Keratinocyte (primary cell): ENCODE results near the gene CHIT1. TPM values are rescaled to one million over a fixed set of nuclear protein-coding genes. Genes with fewer than 3 reads are reported as not detected.

Source experiments
- DNase-seq: peaks from one replicate; pipeline ENCODE4 v3.0.0-alpha.2; 2011; ENCODE audit warnings: low read depth, missing footprints, low spot score
- FAIRE-seq: peaks from 2 replicates; lab custom pipeline; 2011; peaks lifted over from hg19 to GRCh38; lab: Jason Lieb, UNC
- H2AFZ ChIP-seq: 2 replicates; pipeline ENCODE4 v1.6.0; 2012; ENCODE audit warnings: low read length, control low read depth, inconsistent platforms; ENCODE audit not compliant: control insufficient read depth
- H3K27ac ChIP-seq: 2 replicates; pipeline ENCODE4 v1.5.1; 2011; ENCODE audit warnings: low read length; ENCODE audit not compliant: control insufficient read depth, insufficient read depth
- H3K27me3 ChIP-seq: 3 replicates; pipeline ENCODE4 v1.6.0; 2011; ENCODE audit warnings: low read length; ENCODE audit not compliant: control insufficient read depth, insufficient read depth; ENCODE audit errors: extremely low read depth
- H3K36me3 ChIP-seq, 2 experiments: 2 replicates in 1 of 2; 3 replicates in 1 of 2; pipeline ENCODE4 v1.5.1; 2011; ENCODE audit warnings: low read length in 2 of 2, mild to moderate bottlenecking in 1 of 2; ENCODE audit not compliant: control insufficient read depth in 2 of 2, insufficient read depth in 2 of 2; ENCODE audit errors: extremely low read depth in 1 of 2
- H3K4me1 ChIP-seq: 3 replicates; pipeline ENCODE4 v1.5.1; 2011; ENCODE audit warnings: low read length; ENCODE audit not compliant: control insufficient read depth, insufficient read depth; ENCODE audit errors: extremely low read depth
- H3K4me2 ChIP-seq: 3 replicates; pipeline ENCODE4 v1.6.0; 2011; ENCODE audit warnings: low read depth, low read length; ENCODE audit not compliant: control insufficient read depth, insufficient read depth; ENCODE audit errors: extremely low read depth
- H3K4me3 ChIP-seq, 3 experiments: fragments of 200-600 bp in 1 of 3; sonication (generic) in 1 of 3; 2 replicates in 2 of 3; 3 replicates in 1 of 3; pipeline ENCODE4 v1.5.1; 2011 to 2016; ENCODE audit warnings: low read length in 3 of 3, mild to moderate bottlenecking in 3 of 3, control low read depth in 2 of 3, inconsistent platforms in 1 of 3, low read depth in 1 of 3, mixed read lengths in 1 of 3, mixed run types in 1 of 3, moderate library complexity in 1 of 3; ENCODE audit not compliant: control insufficient read depth in 2 of 3, insufficient read depth in 2 of 3; ENCODE audit errors: extremely low read depth in 1 of 3
- H3K79me2 ChIP-seq: 2 replicates; pipeline ENCODE4 v1.6.0; 2012; ENCODE audit warnings: low read length; ENCODE audit not compliant: control insufficient read depth, insufficient read depth
- H3K9ac ChIP-seq: 3 replicates; pipeline ENCODE4 v1.6.0; 2011; ENCODE audit warnings: low read length; ENCODE audit not compliant: control insufficient read depth, insufficient read depth; ENCODE audit errors: extremely low read depth
- H3K9me1 ChIP-seq: 3 replicates; pipeline ENCODE4 v1.6.0; 2011; ENCODE audit warnings: low read length; ENCODE audit not compliant: control insufficient read depth, insufficient read depth; ENCODE audit errors: extremely low read depth
- H3K9me3 ChIP-seq: 2 replicates; pipeline ENCODE4 v1.5.1; 2012; ENCODE audit warnings: low read depth, low read length; ENCODE audit not compliant: control insufficient read depth
- H4K20me1 ChIP-seq: 3 replicates; pipeline ENCODE4 v1.6.0; 2011; ENCODE audit warnings: low read length; ENCODE audit not compliant: control insufficient read depth, insufficient read depth; ENCODE audit errors: extremely low read depth
- EZH2 ChIP-seq: IDR thresholded peaks from one replicate; pipeline ENCODE4 v1.6.1; 2012; ENCODE audit warnings: inconsistent platforms, mild to moderate bottlenecking, low read length, moderate library complexity
- dilution Hi-C: fragments of 300-500 bp; cut with MboI; formaldehyde crosslinking; loops from one replicate; pipeline ENCODE4 v1.7.0; 2020; ENCODE audit warnings: low sequenced_read_pairs; ENCODE audit not compliant: extremely low pct_ligation_motif_present
- polyA plus RNA-seq, 5 experiments: library from polyadenylated mRNA; depleted of rRNA in 3 of 5; stranded (reverse) in 3 of 5; stranded (forward) in 1 of 5; unstranded in 1 of 5; fragments of >200 nt; gene quantifications; 1 replicate in 1 of 5; 2 replicates in 3 of 5; 3 replicates in 1 of 5; pipeline versions ENCODE4 v1.2.1 to v1.2.3, GENCODE V29; 2011 to 2012; ENCODE audit warnings: missing spikeins in 2 of 5, low read depth in 1 of 5, low replicate concordance in 1 of 5
- TF ChIP-seq, protein P1 (sequence below), 3 experiments: IDR thresholded peaks in 1 of 3; conservative IDR thresholded peaks in 1 of 3; optimal IDR thresholded peaks in 1 of 3; 2 replicates in 2 of 3; 3 replicates in 1 of 3; pipeline versions ENCODE3 to v1.5.1; 2011; ENCODE audit warnings: low read length in 3 of 3, mild to moderate bottlenecking in 3 of 3, moderate library complexity in 2 of 3, control low read depth in 1 of 3, inconsistent platforms in 1 of 3; ENCODE audit not compliant: insufficient read depth in 2 of 3; ENCODE audit errors: extremely low read depth in 1 of 3

Gene CHIT1
- polyA plus RNA-seq, 1 donor (not counting 4 experiments of a cell fraction or from before 2014, with no cell fraction given): not detected

GRCh38 chr1:203166192-203166940, 63.1 kb downstream of the CHIT1 start:
- Histone ChIP-seq H3K4me3 (no peak overlapping the region), H3K27me3 (peaks cover 22% of the 10 kb centered on the region), H4K20me1 (no peaks in the 10 kb centered on the region), H3K4me2 (no peak overlapping the region), H3K27ac (no peak overlapping the region), H3K9ac (no peak overlapping the region), H3K36me3 (no peaks in the 10 kb centered on the region), H3K9me3 (no peaks in the 10 kb centered on the region), H3K9me1 (no peaks in the 10 kb centered on the region), H3K79me2 (no peaks in the 10 kb centered on the region), H3K4me1 (no peaks in the 10 kb centered on the region), H2AFZ (no peak overlapping the region)
- TF ChIP-seq EZH2: no peak
- TF ChIP-seq, protein P1, sequence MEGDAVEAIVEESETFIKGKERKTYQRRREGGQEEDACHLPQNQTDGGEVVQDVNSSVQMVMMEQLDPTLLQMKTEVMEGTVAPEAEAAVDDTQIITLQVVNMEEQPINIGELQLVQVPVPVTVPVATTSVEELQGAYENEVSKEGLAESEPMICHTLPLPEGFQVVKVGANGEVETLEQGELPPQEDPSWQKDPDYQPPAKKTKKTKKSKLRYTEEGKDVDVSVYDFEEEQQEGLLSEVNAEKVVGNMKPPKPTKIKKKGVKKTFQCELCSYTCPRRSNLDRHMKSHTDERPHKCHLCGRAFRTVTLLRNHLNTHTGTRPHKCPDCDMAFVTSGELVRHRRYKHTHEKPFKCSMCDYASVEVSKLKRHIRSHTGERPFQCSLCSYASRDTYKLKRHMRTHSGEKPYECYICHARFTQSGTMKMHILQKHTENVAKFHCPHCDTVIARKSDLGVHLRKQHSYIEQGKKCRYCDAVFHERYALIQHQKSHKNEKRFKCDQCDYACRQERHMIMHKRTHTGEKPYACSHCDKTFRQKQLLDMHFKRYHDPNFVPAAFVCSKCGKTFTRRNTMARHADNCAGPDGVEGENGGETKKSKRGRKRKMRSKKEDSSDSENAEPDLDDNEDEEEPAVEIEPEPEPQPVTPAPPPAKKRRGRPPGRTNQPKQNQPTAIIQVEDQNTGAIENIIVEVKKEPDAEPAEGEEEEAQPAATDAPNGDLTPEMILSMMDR (optimal IDR thresholded peaks at IDR 0.05 in 1 of 3, IDR thresholded peaks at IDR 0.05 in 1 of 3, conservative IDR thresholded peaks at IDR 0.05 in 1 of 3; ENCODE audit: extremely low read depth in 1 of 3, insufficient read depth in 2 of 3, low read length in 3 of 3): peak; percentile 33 to 58 (median 57)
- no peak for FAIRE-seq
- dilution Hi-C loops: no loop called here
- DNase-seq: no peak

Other genes with a start within 250 kb of the CHIT1 start
- 87.4 to 91.8 TPM (median 88.2 TPM) in 3 replicates for gene TMEM183A, start 222.3 kb downstream of the CHIT1 start, polyA plus RNA-seq
- gene PPFIA4, start 203.2 kb downstream of the CHIT1 start, polyA plus RNA-seq: 0.63 to 4.2 TPM (median 2.3 TPM) in 3 replicates
- not detected in 3 replicates for gene MYOG, start 143.7 kb downstream of the CHIT1 start, polyA plus RNA-seq
- gene ADORA1, start 101.9 kb downstream of the CHIT1 start, polyA plus RNA-seq: 0.07 to 0.10 TPM (median 0.09 TPM) in 3 replicates
- not detected in 3 replicates for gene MYBPH, start 53.8 kb downstream of the CHIT1 start, polyA plus RNA-seq
- 0.11 to 1.2 TPM (median 0.20 TPM) in 3 replicates for gene CHI3L1, start 43.0 kb downstream of the CHIT1 start, polyA plus RNA-seq
- gene BTG2, start 75.8 kb upstream of the CHIT1 start, polyA plus RNA-seq: 52.4 to 230 TPM (median 117 TPM) in 3 replicates
- 0.39 to 0.47 TPM (median 0.44 TPM) in 3 replicates for gene FMOD, start 121.4 kb upstream of the CHIT1 start, polyA plus RNA-seq
- 0.01 to 0.03 TPM in 2 of 3 replicates, not detected in the other for gene PRELP, start 246.1 kb upstream of the CHIT1 start, polyA plus RNA-seq